ENCODE data around the gene PCSK5.
A peak's percentile ranks its signal among the peaks of the same experiment; 100 is the strongest.

PCSK5 gene

DNA sequence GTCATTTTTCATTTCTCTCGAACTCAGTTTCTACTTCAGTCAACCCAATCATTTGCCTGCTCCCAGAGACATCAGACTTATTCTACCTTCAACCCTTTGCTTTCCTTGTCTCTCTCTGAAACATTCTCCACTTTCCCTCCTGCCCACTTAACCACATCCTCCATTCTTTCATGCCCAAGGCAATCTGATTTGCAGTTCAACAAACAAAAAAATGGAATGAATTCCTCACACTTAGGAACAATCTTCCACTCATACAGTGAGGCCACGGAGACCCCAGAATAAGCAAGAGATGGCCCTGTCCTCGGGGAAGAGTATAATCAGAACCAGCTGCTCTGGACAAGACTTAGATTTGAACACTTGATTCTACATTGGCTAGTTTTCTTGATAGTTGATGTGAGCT lies 323.3 kb downstream of the PCSK5 start:
- POLR2A ChIA-PET (ENCODE audit: low non-redundant PET), result no interaction called here
- no peak for DNase-seq (ENCODE audit: low spot score)
- no peak overlapping the region for H3K27ac ChIP-seq
- TF ChIP-seq, protein P1, sequence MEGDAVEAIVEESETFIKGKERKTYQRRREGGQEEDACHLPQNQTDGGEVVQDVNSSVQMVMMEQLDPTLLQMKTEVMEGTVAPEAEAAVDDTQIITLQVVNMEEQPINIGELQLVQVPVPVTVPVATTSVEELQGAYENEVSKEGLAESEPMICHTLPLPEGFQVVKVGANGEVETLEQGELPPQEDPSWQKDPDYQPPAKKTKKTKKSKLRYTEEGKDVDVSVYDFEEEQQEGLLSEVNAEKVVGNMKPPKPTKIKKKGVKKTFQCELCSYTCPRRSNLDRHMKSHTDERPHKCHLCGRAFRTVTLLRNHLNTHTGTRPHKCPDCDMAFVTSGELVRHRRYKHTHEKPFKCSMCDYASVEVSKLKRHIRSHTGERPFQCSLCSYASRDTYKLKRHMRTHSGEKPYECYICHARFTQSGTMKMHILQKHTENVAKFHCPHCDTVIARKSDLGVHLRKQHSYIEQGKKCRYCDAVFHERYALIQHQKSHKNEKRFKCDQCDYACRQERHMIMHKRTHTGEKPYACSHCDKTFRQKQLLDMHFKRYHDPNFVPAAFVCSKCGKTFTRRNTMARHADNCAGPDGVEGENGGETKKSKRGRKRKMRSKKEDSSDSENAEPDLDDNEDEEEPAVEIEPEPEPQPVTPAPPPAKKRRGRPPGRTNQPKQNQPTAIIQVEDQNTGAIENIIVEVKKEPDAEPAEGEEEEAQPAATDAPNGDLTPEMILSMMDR (conservative IDR thresholded peaks at IDR 0.05; ENCODE audit: low read depth), result no peak
- CTCF ChIA-PET, result interaction anchor here (0.5 kb wide), 1 partner anchor 243 kb away, joined by 4 read pairs; no protein-coding TSS in a partner anchor

DNA sequence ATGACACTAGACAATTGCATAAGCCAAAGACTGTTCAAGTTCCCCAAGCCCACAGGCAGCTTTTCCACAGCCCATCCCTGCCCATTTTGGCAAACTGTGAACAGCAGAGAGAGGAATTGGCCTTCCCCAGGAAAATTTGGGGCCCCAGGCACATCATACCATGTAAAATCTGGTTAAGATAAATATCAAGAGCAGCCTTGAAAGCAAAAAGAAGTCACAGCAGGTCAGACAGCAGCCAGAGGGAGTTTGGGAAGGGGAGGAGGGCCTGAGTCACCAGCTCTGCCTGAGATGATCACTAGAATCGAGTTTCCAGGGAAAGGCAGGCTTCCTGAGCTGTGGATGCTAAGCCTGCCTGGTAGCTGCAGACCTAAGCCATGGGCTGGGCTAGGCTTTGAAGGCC lies 324.6 kb downstream of the PCSK5 start:
- TF ChIP-seq, protein P1 (conservative IDR thresholded peaks at IDR 0.05; ENCODE audit: low read depth), result no peak
- peak; percentile 55 for DNase-seq (ENCODE audit: low spot score)
- ChIA-PET CTCF (interaction anchor here (1.4 kb wide), 1 partner anchor 13 kb away, joined by 9 read pairs; no protein-coding TSS in a partner anchor), POLR2A (ENCODE audit: low non-redundant PET) (no interaction called here)
- no peak overlapping the region for H3K27ac ChIP-seq

DNA sequence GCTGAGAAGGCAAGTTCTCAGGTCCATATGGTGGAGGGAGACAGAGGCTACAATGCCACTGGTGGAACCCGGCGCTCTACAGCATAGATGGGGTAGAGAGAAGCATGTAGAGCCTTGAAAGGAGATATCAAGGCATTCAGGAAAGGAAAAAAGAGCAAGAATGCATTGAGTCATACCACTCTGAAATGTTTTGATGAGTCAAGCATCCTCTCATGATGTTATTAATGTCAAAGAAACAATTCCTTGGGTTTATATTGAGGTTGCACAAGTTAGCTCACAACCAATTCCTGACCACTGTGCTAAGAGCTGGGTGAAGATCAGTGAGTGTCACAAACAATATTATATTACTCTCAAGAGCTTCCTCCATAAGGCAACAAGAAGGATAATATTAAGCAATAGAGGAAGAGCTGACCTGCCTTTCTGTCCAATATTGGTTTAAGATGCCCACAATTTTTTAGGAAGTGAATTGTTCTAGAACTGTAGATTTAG lies 325.7 kb downstream of the PCSK5 start:
- DNase-seq (ENCODE audit: low spot score), result peak; percentile 65
- TF ChIP-seq, protein P1 (conservative IDR thresholded peaks at IDR 0.05; ENCODE audit: low read depth), result no peak
- ChIA-PET POLR2A (ENCODE audit: low non-redundant PET) (no interaction called here), CTCF (interaction anchor here (0.6 to 0.9 kb wide), 3 partner anchors 237 to 350 kb away, joined by 3 to 4 read pairs (median 3); no protein-coding TSS in a partner anchor)
- no peak overlapping the region for H3K27ac ChIP-seq

DNA sequence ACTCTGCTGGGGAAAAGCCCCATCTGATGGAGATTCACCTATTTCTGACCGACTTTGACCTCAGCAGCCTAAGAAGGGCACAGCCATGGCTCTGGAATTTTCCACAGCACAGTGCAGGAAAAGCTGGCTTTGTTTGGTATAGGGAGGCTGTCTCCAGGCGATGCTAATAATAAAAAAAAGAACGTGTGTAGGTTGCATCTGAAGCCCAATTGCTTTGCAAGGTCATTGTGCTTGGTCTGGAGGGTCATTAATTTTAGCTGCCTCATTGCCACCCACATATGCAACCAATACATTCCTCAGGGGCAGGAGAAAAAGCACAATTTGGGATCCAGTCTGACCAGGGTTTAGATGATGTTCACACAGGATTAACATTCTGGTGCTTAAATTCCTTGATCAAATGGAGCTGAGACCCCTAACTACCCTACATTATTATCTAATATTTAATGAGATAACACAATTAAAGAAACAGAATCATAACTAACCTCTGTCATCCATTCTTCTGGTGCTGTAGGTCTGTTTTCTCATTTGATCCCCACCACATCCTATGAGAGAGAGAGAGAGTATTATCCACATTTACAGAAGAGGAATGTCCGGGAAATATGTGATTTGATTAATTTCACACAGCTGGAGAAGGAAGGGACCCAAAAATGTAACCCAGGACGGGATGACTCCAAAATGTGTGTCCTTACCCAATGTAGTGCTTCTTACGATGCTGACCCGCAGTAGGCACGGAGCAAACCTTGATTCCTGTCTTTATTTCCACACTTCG lies 327.8 kb downstream of the PCSK5 start:
- POLR2A ChIA-PET (ENCODE audit: low non-redundant PET), result no interaction called here
- CTCF ChIA-PET, result no interaction called here
- TF ChIP-seq, protein P1 (conservative IDR thresholded peaks at IDR 0.05; ENCODE audit: low read depth), result no peak
- no peak for DNase-seq (ENCODE audit: low spot score)
- H3K27ac ChIP-seq, result no peak overlapping the region

DNA sequence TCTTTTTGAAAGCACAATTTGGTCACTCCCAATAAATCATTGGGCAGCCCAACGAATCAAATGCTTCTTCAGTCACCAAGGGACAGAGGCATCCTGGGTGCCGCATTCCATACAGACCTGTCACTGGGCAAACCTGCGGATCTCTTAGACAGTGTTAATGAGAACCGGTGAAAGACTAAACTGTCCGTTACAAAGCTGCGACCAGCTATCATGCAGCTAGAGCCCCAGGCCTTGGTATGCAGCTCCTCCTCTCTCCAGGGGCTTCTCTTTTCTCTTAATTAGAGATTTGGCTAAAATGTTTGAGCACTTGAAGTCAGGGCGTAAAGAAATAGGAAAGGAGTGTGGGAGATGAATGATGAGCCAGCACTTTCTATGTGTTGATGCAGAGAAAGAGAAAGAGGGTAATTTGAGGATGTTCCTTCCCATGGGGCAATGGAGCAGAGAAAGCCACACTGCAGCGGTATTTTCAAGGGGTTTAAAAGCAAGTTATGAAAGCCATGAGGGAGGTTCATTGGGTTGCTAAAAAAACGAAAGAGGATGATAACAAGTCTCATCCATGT lies 328.5 kb downstream of the PCSK5 start:
- no peak for DNase-seq (ENCODE audit: low spot score)
- TF ChIP-seq, protein P1 (conservative IDR thresholded peaks at IDR 0.05; ENCODE audit: low read depth), result no peak
- ChIA-PET POLR2A (ENCODE audit: low non-redundant PET) (no interaction called here), CTCF (no interaction called here)
- no peak overlapping the region for H3K27ac ChIP-seq

DNA sequence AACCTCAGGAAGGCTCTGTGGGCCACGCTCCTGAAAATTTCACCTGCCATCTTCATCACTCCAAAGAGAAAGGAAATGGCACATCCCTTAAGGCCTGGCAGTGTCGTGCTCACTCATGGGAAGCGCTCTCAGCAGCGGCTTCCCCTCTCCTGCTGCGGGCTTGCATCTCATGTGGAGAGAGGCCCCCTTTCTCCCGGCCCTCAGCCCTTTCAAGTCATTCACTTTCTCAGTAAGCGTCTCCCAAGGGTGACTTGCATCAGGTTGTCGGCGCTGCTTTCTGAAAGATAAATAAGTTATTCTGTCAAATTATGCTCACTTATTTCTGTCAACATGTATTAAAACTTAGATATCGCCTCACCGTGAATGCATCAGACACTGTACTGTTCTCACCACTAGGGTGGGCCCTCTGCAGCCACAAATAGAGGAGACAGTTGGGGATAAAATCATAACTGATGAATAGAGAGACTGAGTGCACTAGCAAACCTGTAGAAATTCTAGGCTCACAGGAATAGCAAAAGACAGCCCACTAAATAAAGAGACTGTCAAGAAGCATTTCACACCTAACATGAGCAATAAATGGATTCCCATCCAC lies 329.2 kb downstream of the PCSK5 start:
- no peak for DNase-seq (ENCODE audit: low spot score)
- TF ChIP-seq, protein P1 (conservative IDR thresholded peaks at IDR 0.05; ENCODE audit: low read depth), result no peak
- POLR2A ChIA-PET (ENCODE audit: low non-redundant PET), result no interaction called here
- no peak overlapping the region for H3K27ac ChIP-seq
- CTCF ChIA-PET, result no interaction called here
